GM19468 (cell line): ENCODE measurements around the gene SND1.
A peak's percentile ranks its signal among the peaks of the same experiment; 100 is the strongest.

Experiments used
- ATAC-seq: cut with Tn5 transposase; IDR thresholded peaks from one replicate; pipeline ENCODE4 v1.9.1; 2021; ENCODE audit warnings: mild to moderate bottlenecking, moderate library complexity, moderate number of reproducible peaks; ENCODE audit not compliant: unreplicated experiment; ENCODE audit errors: extremely low read depth

SND1 gene

DNA sequence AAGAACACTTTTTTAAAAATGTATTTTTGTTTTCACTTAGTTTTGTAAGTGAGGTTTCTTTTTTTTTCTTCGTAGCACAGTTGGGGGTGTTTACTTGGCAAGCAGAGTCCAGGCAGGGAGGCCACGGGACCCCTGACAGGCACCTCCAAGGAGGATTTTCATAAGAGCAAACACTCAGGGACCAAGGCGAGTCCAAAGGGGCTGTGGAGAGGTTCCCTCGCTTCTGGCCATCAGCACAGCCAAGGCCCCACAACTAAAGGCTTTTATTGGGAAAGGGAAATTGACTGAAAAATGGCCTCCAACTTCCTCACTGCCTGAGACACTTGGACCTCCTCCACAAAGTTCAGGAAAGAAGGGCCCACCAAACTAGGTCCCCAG, 205.5 kb downstream of the SND1 start:
- no peak for ATAC-seq

- ATAC-seq, result no peak
Measured at GRCh38 chr7:127858091-127858914, 206.3 kb downstream of the SND1 start.

DNA sequence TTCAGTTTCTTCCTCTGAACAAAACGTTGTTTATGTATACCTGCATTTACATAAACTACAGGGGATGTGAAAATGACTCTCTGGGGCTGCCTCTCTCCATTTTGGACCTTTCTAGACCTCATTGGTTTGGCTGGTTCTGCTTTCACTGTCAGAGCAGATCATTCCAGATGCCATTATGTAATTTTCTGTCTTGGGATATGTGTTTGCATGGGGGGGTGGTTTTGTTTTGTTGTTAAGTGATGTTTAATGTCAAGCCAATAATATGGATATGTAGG, 206.9 kb downstream of the SND1 start:
- peak; percentile 25 for ATAC-seq

DNA sequence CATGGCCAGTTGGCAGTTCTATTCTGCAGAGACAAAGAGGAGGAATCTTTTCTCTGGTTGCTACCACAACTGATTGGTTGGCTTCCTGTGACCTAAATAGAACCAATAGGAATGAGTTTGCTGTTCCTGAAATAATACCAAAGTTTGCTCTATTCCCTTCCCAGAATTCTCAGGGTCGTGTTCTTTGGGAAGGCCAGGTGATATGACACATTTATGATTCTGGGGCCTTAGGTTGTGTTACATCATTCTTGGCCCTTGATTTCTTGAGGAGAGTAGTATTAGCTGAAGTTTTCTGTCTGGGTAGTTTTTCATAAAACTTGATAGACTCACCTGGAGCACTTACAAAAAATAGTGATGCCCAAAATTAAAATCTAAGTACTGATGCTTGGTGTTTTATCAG, 207.3 kb downstream of the SND1 start:
- ATAC-seq, result no peak

- ATAC-seq, result no peak
Measured at GRCh38 chr7:127862525-127862924, 210.5 kb downstream of the SND1 start.

DNA sequence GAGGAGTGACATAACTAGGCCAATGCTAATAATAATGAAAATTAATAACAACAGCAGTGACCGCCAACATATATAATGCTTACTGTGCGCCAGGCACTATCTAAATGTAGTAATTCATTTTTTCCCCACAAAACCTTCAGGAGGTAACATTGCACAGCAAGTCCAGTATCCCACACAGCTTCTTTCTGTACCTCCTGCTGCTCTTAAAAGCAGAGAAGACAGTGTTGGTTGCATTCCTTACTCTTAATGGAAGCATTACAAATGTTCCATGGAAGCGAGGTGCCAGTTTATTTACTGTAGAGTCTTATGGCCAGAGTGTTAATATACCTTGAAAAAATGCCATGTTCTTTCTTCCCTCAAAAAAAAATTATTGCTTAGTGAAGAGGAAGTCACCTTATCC, 211.1 kb downstream of the SND1 start:
- no peak for ATAC-seq

DNA sequence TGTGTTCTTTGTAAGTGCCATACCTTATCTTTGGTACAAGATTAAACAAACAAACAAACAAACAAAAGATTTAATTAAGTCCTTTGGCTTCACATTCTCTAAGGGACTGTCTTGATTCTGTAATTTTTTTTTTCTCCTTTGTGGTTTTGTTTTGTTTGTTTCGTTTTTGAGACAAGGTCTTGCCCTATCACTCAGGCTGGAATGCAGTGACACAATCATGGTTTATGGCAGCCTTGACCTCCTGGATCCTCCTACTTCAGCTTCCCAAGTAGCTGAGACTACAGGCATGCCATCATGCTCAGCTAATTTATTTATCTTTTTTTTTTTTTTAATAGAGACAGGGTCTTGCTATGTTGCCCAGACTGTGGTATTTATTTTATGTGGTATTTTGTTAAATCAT, 213.5 kb downstream of the SND1 start:
- ATAC-seq, result no peak

GRCh38 chr7:127870231-127870907, 218.4 kb downstream of the SND1 start:
- no peak for ATAC-seq

- ATAC-seq, result no peak
Measured at GRCh38 chr7:127871226-127871625, 219.2 kb downstream of the SND1 start.

- ATAC-seq, result no peak
Measured at GRCh38 chr7:127872122-127872521, 220.1 kb downstream of the SND1 start.

- no peak for ATAC-seq
Measured at GRCh38 chr7:127873151-127873550, 221.2 kb downstream of the SND1 start.

DNA sequence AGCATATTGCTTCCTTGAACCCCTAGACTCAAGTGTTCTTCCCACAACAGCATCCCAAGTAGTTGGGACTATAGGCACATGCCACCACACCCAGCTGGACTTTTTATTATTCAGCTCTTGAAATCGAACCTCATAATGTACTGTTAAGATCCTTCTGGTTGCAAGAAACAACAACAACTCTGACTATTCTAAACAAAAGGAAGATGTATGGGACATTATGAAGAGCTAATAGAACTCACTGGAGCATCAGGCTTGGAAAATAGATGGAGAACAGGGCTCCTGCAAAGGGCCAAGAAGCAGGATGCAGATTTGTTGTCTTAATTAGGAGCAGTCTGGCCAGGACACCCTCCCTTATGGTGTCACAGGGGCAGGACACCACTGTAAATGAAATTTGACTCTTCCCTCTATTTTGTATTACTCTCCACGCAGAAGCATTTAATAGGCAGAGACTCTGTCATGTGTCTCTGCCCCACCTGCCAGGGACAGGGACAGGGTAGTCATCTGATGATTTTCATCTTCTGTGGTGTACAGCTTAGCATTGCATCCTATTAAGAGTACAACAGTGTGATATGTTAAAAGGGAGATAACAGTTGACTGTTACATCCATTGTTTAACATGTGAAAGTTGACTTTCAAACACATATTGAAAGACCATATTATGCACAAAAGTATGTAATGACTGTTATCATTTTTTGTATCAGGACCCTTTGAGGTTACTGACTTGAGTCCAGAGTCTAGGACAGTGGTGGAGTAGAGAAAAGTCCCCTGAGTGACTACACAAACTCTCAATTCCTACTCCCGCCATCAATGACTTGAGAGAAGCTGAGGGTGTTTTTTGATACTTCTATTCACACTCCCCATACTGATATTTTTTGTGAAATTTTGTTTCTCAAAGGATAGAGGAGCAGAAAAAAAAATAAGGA, 222.0 kb downstream of the SND1 start:
- ATAC-seq, result no peak

DNA sequence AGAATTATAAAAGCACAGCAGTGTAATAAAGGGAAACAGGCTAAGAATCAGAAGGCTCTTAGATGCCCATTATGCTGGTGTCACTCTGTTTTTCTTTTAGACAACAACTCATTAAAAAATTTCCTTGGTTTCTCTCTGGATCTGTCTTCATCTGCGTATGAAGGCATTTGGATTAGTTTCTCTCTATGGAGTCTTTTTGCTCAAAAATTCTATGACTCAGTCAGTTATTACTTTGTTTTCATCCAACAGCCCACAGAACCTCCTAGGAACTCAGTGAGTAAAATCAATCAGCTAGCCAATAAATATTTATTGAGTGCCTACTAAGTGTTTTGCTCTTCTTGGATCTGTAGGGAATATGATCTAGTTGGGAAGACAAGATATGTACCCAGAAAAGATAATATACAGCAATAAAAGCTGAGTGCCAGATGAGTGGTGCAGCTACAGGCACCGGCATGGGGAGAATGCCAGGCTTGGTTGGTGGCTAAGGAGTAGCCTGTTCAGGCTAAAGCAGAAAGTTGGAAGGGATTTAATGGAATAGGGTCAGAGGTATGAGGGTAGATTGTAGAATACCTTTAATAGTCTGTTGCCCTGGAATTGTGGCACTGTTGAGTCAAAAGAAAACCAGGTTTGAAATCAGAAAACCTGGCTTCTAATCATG, 223.1 kb downstream of the SND1 start:
- ATAC-seq, result no peak

- no peak for ATAC-seq
Measured at GRCh38 chr7:127876393-127876792, 224.4 kb downstream of the SND1 start.

DNA sequence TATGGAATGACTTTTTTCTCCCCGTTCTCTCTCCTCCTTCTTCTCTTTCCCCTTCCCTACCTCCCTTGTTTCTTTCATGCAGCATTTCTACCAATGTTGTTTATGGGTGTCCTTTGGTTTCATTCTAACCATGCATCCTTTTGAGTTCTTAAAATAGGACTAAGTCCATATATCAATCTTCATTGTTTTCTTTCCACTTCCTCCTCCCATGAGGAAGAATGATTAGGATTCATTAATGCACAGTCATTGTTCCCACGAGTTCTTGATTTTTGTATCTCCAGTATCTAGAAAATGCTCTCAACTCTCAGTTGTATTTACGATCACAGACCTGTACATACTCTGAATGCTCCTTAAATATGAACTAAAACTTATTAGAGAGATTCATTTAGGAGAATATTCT, 226.0 kb downstream of the SND1 start:
- no peak for ATAC-seq

DNA sequence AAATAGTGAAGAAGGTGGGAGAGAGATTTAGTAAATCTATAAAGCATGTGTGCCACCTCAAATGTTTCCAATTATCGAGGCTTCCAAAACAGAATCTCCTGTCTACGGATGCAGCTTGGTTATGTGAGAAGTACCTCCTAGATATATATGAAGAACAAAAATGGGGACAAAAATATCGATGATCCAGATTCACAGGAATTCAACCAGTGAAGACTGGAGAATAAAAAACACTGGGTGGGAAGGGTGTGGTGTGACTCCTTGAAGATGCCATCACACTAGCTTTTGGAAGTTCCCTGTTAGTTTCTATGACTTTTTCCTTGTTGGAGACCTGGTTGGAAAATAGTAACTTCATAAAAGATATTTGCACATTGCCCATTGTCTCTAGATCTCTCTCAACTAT, 226.8 kb downstream of the SND1 start:
- no peak for ATAC-seq

DNA sequence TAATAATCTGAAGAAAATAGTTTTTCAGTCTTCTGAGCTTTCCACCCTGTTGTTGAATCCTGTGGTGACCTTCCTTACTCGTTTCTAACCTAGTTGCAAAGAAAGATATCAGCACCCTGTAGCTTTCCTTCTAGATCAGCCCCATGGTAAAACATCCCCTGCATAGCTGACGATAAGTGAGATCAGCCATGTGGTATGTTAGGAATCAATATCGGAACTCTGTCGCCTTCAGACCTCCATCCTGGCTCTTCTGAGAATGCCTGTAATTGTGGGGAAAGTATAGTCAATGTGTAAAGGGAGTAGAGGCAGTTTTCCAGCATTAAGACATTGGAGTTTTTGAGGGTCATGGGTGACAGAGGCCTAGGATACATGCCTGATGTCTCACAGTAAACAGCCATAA, 227.4 kb downstream of the SND1 start:
- no peak for ATAC-seq

DNA sequence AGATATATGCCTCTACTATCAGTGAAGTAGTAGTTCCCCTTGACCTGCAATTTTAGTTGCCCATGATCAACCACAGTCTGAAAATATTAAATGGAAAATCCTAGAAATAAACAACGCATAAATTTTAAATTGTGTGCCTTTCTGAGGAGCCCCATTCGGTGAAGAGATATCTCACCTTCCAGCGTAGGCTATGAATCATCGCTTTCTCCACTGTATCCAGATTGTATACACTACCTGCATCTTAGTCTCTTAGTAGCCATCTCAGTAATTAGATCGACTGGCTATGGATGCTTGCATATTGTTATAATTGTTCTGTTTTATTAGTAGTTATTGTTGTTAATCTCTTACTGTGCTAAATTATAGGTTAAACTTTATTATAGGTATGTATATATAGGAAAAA, 227.9 kb downstream of the SND1 start:
- no peak for ATAC-seq

DNA sequence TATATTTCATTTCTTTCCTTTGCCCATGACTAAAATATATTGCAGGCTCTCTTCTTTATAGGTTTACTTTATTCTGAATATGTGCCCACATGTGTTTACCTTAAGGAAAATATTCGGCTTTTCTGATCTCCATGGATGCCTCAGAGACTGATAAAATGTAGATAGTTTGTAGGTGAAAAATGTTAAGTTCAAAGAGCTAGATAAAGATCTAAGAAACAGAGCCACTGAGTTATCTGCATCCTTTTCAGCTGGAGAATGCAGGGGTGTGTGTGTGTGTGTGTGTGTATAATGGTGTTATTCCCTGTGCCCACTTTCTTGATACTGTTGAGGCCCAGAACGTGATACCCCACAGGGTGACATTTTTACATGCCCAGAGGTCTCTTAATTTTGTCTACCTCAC, 228.5 kb downstream of the SND1 start:
- no peak for ATAC-seq

- no peak for ATAC-seq
Measured at GRCh38 chr7:127881564-127881963, 229.6 kb downstream of the SND1 start.
